Stimulated activated CD4-positive, alpha-beta T cell treated with anti-CD3 and anti-CD28 coated beads, TNF-alpha, amount 100 ng/mL, for 48 hours (primary cell): ENCODE results near the gene TTC13.

Experiments
- DNase-seq, 3 donors: peaks; one replicate each; pipeline ENCODE4 v3.0.0-alpha.2; 2020; ENCODE audit warnings: low read depth in 3 of 3

TTC13 gene

GRCh38 chr1:230907472-230908205, 71.0 kb downstream of the TTC13 start:
- no peak for DNase-seq

- no peak for DNase-seq
These were observed 72.4 kb downstream of the TTC13 start for GRCh38 chr1:230906226-230906625.

- no peak for DNase-seq
These were observed 72.9 kb downstream of the TTC13 start for GRCh38 chr1:230905733-230906132.

GRCh38 chr1:230902349-230902923, 76.2 kb downstream of the TTC13 start:
- DNase-seq, result no peak

GRCh38 chr1:230901671-230902070, 77.0 kb downstream of the TTC13 start:
- no peak for DNase-seq

GRCh38 chr1:230900984-230901383, 77.7 kb downstream of the TTC13 start:
- no peak for DNase-seq

- no peak for DNase-seq
These were observed 78.8 kb downstream of the TTC13 start for GRCh38 chr1:230899841-230900251.

- no peak for DNase-seq
These were observed 79.9 kb downstream of the TTC13 start for GRCh38 chr1:230898748-230899147.

- DNase-seq, result no peak
These were observed 80.5 kb downstream of the TTC13 start for GRCh38 chr1:230898144-230898543.

- no peak for DNase-seq
These were observed 81.9 kb downstream of the TTC13 start for GRCh38 chr1:230896779-230897178.

- DNase-seq, result no peak
These were observed 83.2 kb downstream of the TTC13 start for GRCh38 chr1:230895452-230895851.

- DNase-seq, result no peak
These were observed 84.0 kb downstream of the TTC13 start for GRCh38 chr1:230894664-230895063.

GRCh38 chr1:230894032-230894431, 84.6 kb downstream of the TTC13 start:
- DNase-seq, result no peak

GRCh38 chr1:230892018-230892491, 86.6 kb downstream of the TTC13 start:
- DNase-seq, result no peak

GRCh38 chr1:230891413-230891812, 87.2 kb downstream of the TTC13 start:
- no peak for DNase-seq

- no peak for DNase-seq
These were observed 94.0 kb downstream of the TTC13 start for GRCh38 chr1:230884646-230885045.

GRCh38 chr1:230883967-230884366, 94.7 kb downstream of the TTC13 start:
- DNase-seq, result no peak

- DNase-seq, result no peak
These were observed 98.9 kb downstream of the TTC13 start for GRCh38 chr1:230879778-230880177.

- DNase-seq, result no peak
These were observed 100.1 kb downstream of the TTC13 start for GRCh38 chr1:230878591-230878990.

- no peak for DNase-seq
These were observed 100.6 kb downstream of the TTC13 start for GRCh38 chr1:230877924-230878590.

GRCh38 chr1:230877146-230877923, 101.3 kb downstream of the TTC13 start:
- no peak for DNase-seq

GRCh38 chr1:230876660-230877059, 102.0 kb downstream of the TTC13 start:
- DNase-seq, result no peak
